GM12878 (cell line): Measurements from ENCODE around the gene KRTAP21-2. TPM values are rescaled to one million over a fixed set of nuclear protein-coding genes. Genes with fewer than 3 reads are reported as not detected.

ENCODE experiments used
- ATAC-seq: fragments of 200-7000 bp; cut with Tn5 transposase; 3 replicates; pipeline ENCODE4 v1.9.1; 2020; ENCODE audit warnings: mild to moderate bottlenecking, moderate library complexity
- BruUV-seq: library from RNA; stranded (reverse); fragments of 400-500 nt; replicated peaks from 2 replicates; lab custom pipeline; 2021; lab: Mats Ljungman, UMichigan
- CTCF ChIA-PET: fragments of 300-600 bp; sonication (Branson Sonifier 250); formaldehyde crosslinking; extraction: SDS; loops from one replicate; lab custom pipeline; 2021; ENCODE audit warnings: inconsistent platforms; lab: Yijun Ruan, JAX
- POLR2A ChIA-PET: fragments of 350-600 bp; formaldehyde crosslinking; extraction: SDS; loops from one replicate; lab custom pipeline; 2021; ENCODE audit warnings: inconsistent platforms; lab: Charles Lee
- RAD21 ChIA-PET: fragments of 300-600 bp; sonication (Branson Sonifier 250); formaldehyde crosslinking; loops from one replicate; lab custom pipeline; 2023; ENCODE audit warnings: antibody characterized with exemption; ENCODE audit not compliant: unreplicated experiment; lab: Charles Lee
- SMC1A ChIA-PET: fragments of 300-600 bp; sonication (Branson Sonifier 250); formaldehyde crosslinking; loops from one replicate; lab custom pipeline; 2023; ENCODE audit not compliant: unreplicated experiment, uncharacterized antibody; lab: Charles Lee
- DNase-seq: peaks from one replicate; pipeline ENCODE4 v3.0.0-alpha.2; 2011; ENCODE audit warnings: low read depth, low spot score
- FAIRE-seq: peaks from 3 replicates; lab custom pipeline; 2011; peaks lifted over from hg19 to GRCh38; lab: Jason Lieb, UNC
- H2AFZ ChIP-seq: 2 replicates; pipeline ENCODE4 v1.6.0; 2011; ENCODE audit warnings: low read depth, low read length, control low read depth; ENCODE audit not compliant: control insufficient read depth
- H3K27ac ChIP-seq: 2 replicates; pipeline ENCODE4 v1.5.1; 2011; ENCODE audit warnings: control low read depth; ENCODE audit not compliant: control insufficient read depth, insufficient read depth
- H3K27me3 ChIP-seq, 2 experiments: replicated peaks in 1 of 2; 2 replicates each; pipeline versions ENCODE4 v1.6.0 to v1.6.1; 2011; ENCODE audit warnings: low read length in 1 of 2; ENCODE audit not compliant: control insufficient read depth in 2 of 2, insufficient read depth in 2 of 2
- H3K36me3 ChIP-seq, 2 experiments: 2 replicates each; pipeline ENCODE4 v1.5.1; 2011; ENCODE audit warnings: low read length in 1 of 2; ENCODE audit not compliant: control insufficient read depth in 2 of 2, insufficient read depth in 2 of 2
- H3K4me1 ChIP-seq: 2 replicates; pipeline ENCODE4 v1.6.1; 2011; ENCODE audit warnings: mild to moderate bottlenecking, low read length, moderate library complexity, mixed read lengths; ENCODE audit not compliant: control insufficient read depth, insufficient read depth
- H3K4me2 ChIP-seq: 2 replicates; pipeline ENCODE4 v1.6.0; 2011; ENCODE audit warnings: control low read depth; ENCODE audit not compliant: control insufficient read depth, insufficient read depth
- H3K4me3 ChIP-seq: fragments of 200-600 bp; sonication (generic); 2 replicates; pipeline ENCODE4 v1.5.1; 2016
- H3K79me2 ChIP-seq: 2 replicates; pipeline ENCODE4 v1.6.0; 2011; ENCODE audit warnings: low read length; ENCODE audit not compliant: control insufficient read depth, insufficient read depth
- H3K9ac ChIP-seq: 2 replicates; pipeline ENCODE4 v1.8.0; 2011; ENCODE audit warnings: low read length, control low read depth, mixed read lengths; ENCODE audit not compliant: control insufficient read depth, insufficient read depth
- H3K9me3 ChIP-seq: replicated peaks from 3 replicates; pipeline ENCODE4 v1.5.1; 2011; ENCODE audit warnings: mild to moderate bottlenecking, low read length; ENCODE audit not compliant: control insufficient read depth, insufficient read depth
- H4K20me1 ChIP-seq: 2 replicates; pipeline ENCODE4 v1.6.0; 2011; ENCODE audit not compliant: control insufficient read depth, insufficient read depth
- ATF3 ChIP-seq: IDR thresholded peaks from 2 replicates; pipeline ENCODE4 v1.6.1; 2011; ENCODE audit warnings: low read depth, mild to moderate bottlenecking, low read length, moderate library complexity, borderline replicate concordance; ENCODE audit errors: extremely low read depth
- BCL11A ChIP-seq: IDR thresholded peaks from 2 replicates; pipeline ENCODE4 v1.6.1; 2011; ENCODE audit warnings: low read depth, low read length
- BHLHE40 ChIP-seq, 2 experiments: fragments of 450-650 bp in 1 of 2; IDR thresholded peaks; 2 replicates each; pipeline ENCODE4 v1.6.1; 2011 to 2017; ENCODE audit warnings: low read depth in 2 of 2, borderline replicate concordance in 1 of 2, improper control_type of control experiment in 1 of 2, low read length in 1 of 2, mild to moderate bottlenecking in 1 of 2
- BRCA1 ChIP-seq: IDR thresholded peaks from 2 replicates; pipeline ENCODE4 v1.6.1; 2011; ENCODE audit warnings: low read depth, low read length, improper control_type of control experiment
- CBFB ChIP-seq: IDR thresholded peaks from 2 replicates; pipeline ENCODE4 v1.6.1; 2016; ENCODE audit warnings: antibody characterized with exemption, low read depth
- EGR1 ChIP-seq, 2 experiments: IDR thresholded peaks; 1 replicate in 1 of 2; 2 replicates in 1 of 2; pipeline ENCODE4 v1.6.1; 2011 to 2012; ENCODE audit warnings: low read depth in 2 of 2, low read length in 2 of 2, borderline replicate concordance in 1 of 2, mild to moderate bottlenecking in 1 of 2, moderate library complexity in 1 of 2
- EZH2 ChIP-seq: IDR thresholded peaks from 2 replicates; pipeline ENCODE4 v1.6.1; 2012; ENCODE audit warnings: low read depth, mild to moderate bottlenecking, control low read depth, inconsistent platforms, low read length, borderline replicate concordance; ENCODE audit not compliant: control insufficient read depth
- HCFC1 ChIP-seq: fragments of 150-350 bp; IDR thresholded peaks from 2 replicates; pipeline ENCODE4 v1.6.1; 2014; ENCODE audit warnings: low read length
- IKZF1 ChIP-seq: fragments of 450-650 bp; conservative IDR thresholded peaks from 2 replicates; pipeline ENCODE4 v1.6.1; 2017; ENCODE audit warnings: antibody characterized with exemption, mild to moderate bottlenecking
- PML ChIP-seq: IDR thresholded peaks from 2 replicates; pipeline ENCODE4 v1.6.1; 2012; ENCODE audit warnings: low read length, inconsistent platforms
- POLR2AphosphoS5 ChIP-seq: IDR thresholded peaks from 2 replicates; pipeline ENCODE4 v1.6.1; 2011; ENCODE audit warnings: mild to moderate bottlenecking, low read length, inconsistent platforms
- RAD21 ChIP-seq: IDR thresholded peaks from 2 replicates; pipeline ENCODE4 v1.6.1; 2011; ENCODE audit warnings: mild to moderate bottlenecking, low read depth, low read length, moderate library complexity; ENCODE audit not compliant: insufficient read depth
- RCOR1 ChIP-seq: conservative IDR thresholded peaks from 2 replicates; pipeline ENCODE4 v1.6.1; 2012; ENCODE audit warnings: low read depth, low read length, improper control_type of control experiment
- SMARCA5 ChIP-seq: fragments of 450-650 bp; IDR thresholded peaks from 2 replicates; pipeline ENCODE4 v1.6.1; 2017; ENCODE audit warnings: mild to moderate bottlenecking
- SREBF2 ChIP-seq: IDR thresholded peaks from 2 replicates; pipeline ENCODE4 v1.6.1; 2012; ENCODE audit warnings: mild to moderate bottlenecking, low read length
- ZBED1 ChIP-seq: IDR thresholded peaks from 2 replicates; pipeline ENCODE4 v1.6.1; 2016; ENCODE audit warnings: borderline replicate concordance
- ZBTB4 ChIP-seq: fragments of 450-650 bp; formaldehyde crosslinking; IDR thresholded peaks from 2 replicates; pipeline ENCODE4 v1.4.0; 2022; ENCODE audit warnings: mild to moderate bottlenecking, moderate library complexity
- ZNF207 ChIP-seq: fragments of 450-650 bp; IDR thresholded peaks from 2 replicates; pipeline ENCODE4 v1.6.1; 2014; ENCODE audit warnings: antibody characterized with exemption, mild to moderate bottlenecking, borderline replicate concordance
- WGBS: methylation state at CpG from one replicate; pipeline ENCODE4 v1.1.6; 2016; ENCODE audit warnings: low lambda C conversion rate; ENCODE audit not compliant: insufficient replicate concordance, insufficient coverage; ENCODE audit errors: missing lambda C conversion rate; 5-methylcytosine and 5-hydroxymethylcytosine counted together
- in situ Hi-C: fragments of 300-500 bp; cut with MboI; formaldehyde crosslinking; loops from 9 replicates; pipeline ENCODE4 v1.14.3; 2018; ENCODE audit warnings: mixed read lengths
- intact Hi-C: fragments of 100-400 bp; cut with micrococcal nuclease; formaldehyde crosslinking; loops from one replicate; pipeline ENCODE4 v1.14.2; 2022; ENCODE audit not compliant: unreplicated experiment
- polyA plus RNA-seq, 11 experiments: library from polyadenylated mRNA; depleted of rRNA in 4 of 11; unstranded in 6 of 11; stranded (reverse) in 5 of 11; fragments of >200 nt; fragmentation: Nextera tagmentation in 4 of 11; fragmentation: Illumina TruSeq in 1 of 11; extraction: Ambion mirVana in 4 of 11; extraction: Trizol in 1 of 11; gene quantifications; 1 replicate in 1 of 11; 2 replicates in 10 of 11; pipeline versions ENCODE4 v1.2.1 to v1.2.3, GENCODE V29; 2011 to 2016; ENCODE audit warnings: inconsistent platforms in 2 of 11, missing spikeins in 2 of 11, low read depth in 1 of 11
- total RNA-seq, 4 experiments: library from RNA; depleted of rRNA in 3 of 4; stranded (reverse); fragments of >200 nt in 3 of 4; fragmentation: Illumina TruSeq in 1 of 4; extraction: Trizol in 1 of 4; gene quantifications; 2 replicates each; pipeline versions ENCODE4 v1.2.1 to v1.2.3, GENCODE V29; 2013 to 2021
- TF ChIP-seq, protein P1 (sequence below): fragments of 450-650 bp; conservative IDR thresholded peaks from 2 replicates; pipeline ENCODE4 v1.6.1; 2017; ENCODE audit warnings: mild to moderate bottlenecking, moderate library complexity

The KRTAP21-2 gene
- total and polyA plus RNA-seq, 10 of the 15 experiments (the other 5 are each of a cell fraction or from before 2014, with no cell fraction given) = not detected

GRCh38 chr21:30793581-30794314 is 46.7 kb upstream of the KRTAP21-2 start:
- ChIA-PET POLR2A (no interaction called here), RAD21 (no interaction called here), CTCF (no interaction called here), SMC1A (no interaction called here)
- intact Hi-C loops (no loop called here), in situ Hi-C loops (no loop called here)
- Histone ChIP-seq H3K79me2 (no peaks in the 10 kb centered on the region), H3K4me3 (no peak overlapping the region), H4K20me1 (no peaks in the 10 kb centered on the region), H3K9me3 (no peaks in the 10 kb centered on the region), H3K27me3 (no peaks in the 10 kb centered on the region), H3K36me3 (no peaks in the 10 kb centered on the region), H3K9ac (no peak overlapping the region), H3K27ac (no peak overlapping the region), H3K4me1 (no peaks in the 10 kb centered on the region), H2AFZ (no peak overlapping the region), H3K4me2 (no peak overlapping the region)
- no peak for ATAC-seq
- 0% methylated on average over 2 of the region's 2 CpGs for WGBS
- TF ChIP-seq, protein P1, sequence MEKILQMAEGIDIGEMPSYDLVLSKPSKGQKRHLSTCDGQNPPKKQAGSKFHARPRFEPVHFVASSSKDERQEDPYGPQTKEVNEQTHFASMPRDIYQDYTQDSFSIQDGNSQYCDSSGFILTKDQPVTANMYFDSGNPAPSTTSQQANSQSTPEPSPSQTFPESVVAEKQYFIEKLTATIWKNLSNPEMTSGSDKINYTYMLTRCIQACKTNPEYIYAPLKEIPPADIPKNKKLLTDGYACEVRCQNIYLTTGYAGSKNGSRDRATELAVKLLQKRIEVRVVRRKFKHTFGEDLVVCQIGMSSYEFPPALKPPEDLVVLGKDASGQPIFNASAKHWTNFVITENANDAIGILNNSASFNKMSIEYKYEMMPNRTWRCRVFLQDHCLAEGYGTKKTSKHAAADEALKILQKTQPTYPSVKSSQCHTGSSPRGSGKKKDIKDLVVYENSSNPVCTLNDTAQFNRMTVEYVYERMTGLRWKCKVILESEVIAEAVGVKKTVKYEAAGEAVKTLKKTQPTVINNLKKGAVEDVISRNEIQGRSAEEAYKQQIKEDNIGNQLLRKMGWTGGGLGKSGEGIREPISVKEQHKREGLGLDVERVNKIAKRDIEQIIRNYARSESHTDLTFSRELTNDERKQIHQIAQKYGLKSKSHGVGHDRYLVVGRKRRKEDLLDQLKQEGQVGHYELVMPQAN = no peak
- TF ChIP-seq ZBED1 = no peak
- no peak for TF ChIP-seq EZH2
- TF ChIP-seq BCL11A = no peak
- no peak for TF ChIP-seq BRCA1
- TF ChIP-seq BHLHE40 (IDR thresholded peaks at IDR 0.05; ENCODE audit: borderline replicate concordance in 1 of 2, low read depth in 2 of 2, low read length in 1 of 2) = no peak
- TF ChIP-seq PML = no peak
- TF ChIP-seq RAD21 = no peak
- no peak for TF ChIP-seq SMARCA5
- TF ChIP-seq ZNF207 = no peak
- TF ChIP-seq EGR1 (IDR thresholded peaks at IDR 0.05; ENCODE audit: borderline replicate concordance in 1 of 2, low read depth in 2 of 2, low read length in 2 of 2) = no peak
- TF ChIP-seq SREBF2 = no peak
- TF ChIP-seq ZBTB4 (CRISPR knock-in tag) = no peak
- TF ChIP-seq POLR2AphosphoS5 = no peak
- TF ChIP-seq HCFC1 = no peak
- TF ChIP-seq CBFB = no peak
- no peak for TF ChIP-seq IKZF1
- no peak for TF ChIP-seq RCOR1
- no peak for TF ChIP-seq ATF3
- FAIRE-seq = no peak
- DNase-seq = no peak
- BruUV-seq = no TSS peak
